Spleen (tissue), 7 donors: Measurements from ENCODE around the gene MESD.

Experiments
- POLR2A ChIP-seq, 3 donors: fragments of 450-650 bp; IDR thresholded peaks; one replicate each; pipeline ENCODE4 v1.5.1; 2017; ENCODE audit warnings: antibody characterized with exemption in 3 of 3, mild to moderate bottlenecking in 1 of 3
- TF ChIP-seq, protein P1 (sequence below), 11 experiments: fragments of 200-600 bp in 7 of 11; fragments of 450-650 bp in 4 of 11; sonication (generic) in 4 of 11; IDR thresholded peaks in 8 of 11; conservative IDR thresholded peaks in 3 of 11; 1 replicate in 7 of 11; 2 replicates in 4 of 11; pipeline versions ENCODE4 v1.4.0 to v1.8.0; 2016 to 2021; ENCODE audit warnings: antibody characterized with exemption in 11 of 11, inconsistent platforms in 4 of 11, mild to moderate bottlenecking in 1 of 11
- donor health status: DM: no; HTN: no; CAD: no; lungs with moderate emphysema.
- donor health status: DM: no; HTN: no; CAD: no.
- donor health status: DM: no; HTN: no; CAD: no.

DNA sequence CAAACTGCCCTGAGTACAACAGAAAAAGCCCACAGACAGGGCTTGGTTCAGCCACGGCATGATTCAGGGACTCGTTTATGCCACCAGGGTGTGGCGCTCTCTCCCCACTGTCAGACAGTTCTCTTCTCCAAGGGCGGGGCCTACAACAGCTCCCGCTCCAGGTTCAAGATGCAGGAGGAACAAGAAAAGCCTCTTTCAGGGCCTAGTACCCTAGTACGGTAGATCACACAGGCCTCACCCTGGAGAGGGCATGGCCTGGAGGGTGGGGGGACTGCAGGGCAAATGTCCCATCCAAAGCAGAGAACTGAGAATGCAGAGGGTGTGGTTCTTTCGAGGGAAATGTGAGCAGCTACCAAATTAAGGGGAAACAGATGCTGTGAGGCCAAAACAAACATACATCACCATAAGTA is 12.0 kb downstream of the MESD start:
- TF ChIP-seq, protein P1, sequence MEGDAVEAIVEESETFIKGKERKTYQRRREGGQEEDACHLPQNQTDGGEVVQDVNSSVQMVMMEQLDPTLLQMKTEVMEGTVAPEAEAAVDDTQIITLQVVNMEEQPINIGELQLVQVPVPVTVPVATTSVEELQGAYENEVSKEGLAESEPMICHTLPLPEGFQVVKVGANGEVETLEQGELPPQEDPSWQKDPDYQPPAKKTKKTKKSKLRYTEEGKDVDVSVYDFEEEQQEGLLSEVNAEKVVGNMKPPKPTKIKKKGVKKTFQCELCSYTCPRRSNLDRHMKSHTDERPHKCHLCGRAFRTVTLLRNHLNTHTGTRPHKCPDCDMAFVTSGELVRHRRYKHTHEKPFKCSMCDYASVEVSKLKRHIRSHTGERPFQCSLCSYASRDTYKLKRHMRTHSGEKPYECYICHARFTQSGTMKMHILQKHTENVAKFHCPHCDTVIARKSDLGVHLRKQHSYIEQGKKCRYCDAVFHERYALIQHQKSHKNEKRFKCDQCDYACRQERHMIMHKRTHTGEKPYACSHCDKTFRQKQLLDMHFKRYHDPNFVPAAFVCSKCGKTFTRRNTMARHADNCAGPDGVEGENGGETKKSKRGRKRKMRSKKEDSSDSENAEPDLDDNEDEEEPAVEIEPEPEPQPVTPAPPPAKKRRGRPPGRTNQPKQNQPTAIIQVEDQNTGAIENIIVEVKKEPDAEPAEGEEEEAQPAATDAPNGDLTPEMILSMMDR (IDR thresholded peaks at IDR 0.05 in 8 of 11, conservative IDR thresholded peaks at IDR 0.05 in 3 of 11), result peak in 10 of 11 experiments; percentile 16 to 62 (median 52)
- no peak for TF ChIP-seq POLR2A (IDR thresholded peaks at IDR 0.05)
